NCI-H2107 treated with DMSO at 0.1 percent for 48 hours (cell line): Measurements from ENCODE around the gene SMCR8.
"Not testable (repeated sequence)": the region's sequence is repeated elsewhere in the genome, so short reads cannot be mapped to it uniquely, and the experiment has no call there.

Experiments used
- DNase-seq: peaks from one replicate; lab custom pipeline; 2025; ENCODE audit not compliant: unreplicated experiment; lab: John Stamatoyannopoulos, UW

Gene SMCR8

GRCh38 chr17:18315961-18316360 lies 868 bp downstream of the SMCR8 start:
- no peak for DNase-seq

GRCh38 chr17:18318117-18318516 lies 3.0 kb downstream of the SMCR8 start:
- no peak for DNase-seq

GRCh38 chr17:18318771-18319450 lies 3.8 kb downstream of the SMCR8 start:
- no peak for DNase-seq

- peak; percentile 6 for DNase-seq
Measured at GRCh38 chr17:18319604-18320256, 4.6 kb downstream of the SMCR8 start.

GRCh38 chr17:18320301-18320700 lies 5.2 kb downstream of the SMCR8 start:
- DNase-seq = no peak

- DNase-seq = no peak
Measured at GRCh38 chr17:18321309-18321708, 6.2 kb downstream of the SMCR8 start.

GRCh38 chr17:18322522-18322921 lies 7.4 kb downstream of the SMCR8 start:
- no peak for DNase-seq

GRCh38 chr17:18323007-18323406 lies 7.9 kb downstream of the SMCR8 start:
- DNase-seq = no peak

GRCh38 chr17:18323507-18324139 lies 8.5 kb downstream of the SMCR8 start:
- no peak for DNase-seq

GRCh38 chr17:18324140-18325050 lies 9.3 kb downstream of the SMCR8 start:
- no peak for DNase-seq

GRCh38 chr17:18326039-18326438 lies 10.9 kb downstream of the SMCR8 start:
- no peak for DNase-seq

GRCh38 chr17:18326572-18326971 lies 11.5 kb downstream of the SMCR8 start:
- DNase-seq = no peak

- DNase-seq = no peak
Measured at GRCh38 chr17:18327093-18327492, 12.0 kb downstream of the SMCR8 start.

- no peak for DNase-seq
Measured at GRCh38 chr17:18327556-18327955, 12.5 kb downstream of the SMCR8 start.

GRCh38 chr17:18328643-18329204 lies 13.6 kb downstream of the SMCR8 start:
- no peak for DNase-seq

GRCh38 chr17:18331879-18332278 lies 16.8 kb downstream of the SMCR8 start:
- DNase-seq = no peak

- DNase-seq = no peak
Measured at GRCh38 chr17:18332909-18333489, 17.9 kb downstream of the SMCR8 start.

- not testable (repeated sequence) for DNase-seq
Measured at GRCh38 chr17:18338158-18338557, 23.1 kb downstream of the SMCR8 start.

GRCh38 chr17:18339933-18340332 lies 24.8 kb downstream of the SMCR8 start:
- no peak for DNase-seq

GRCh38 chr17:18344021-18344420 lies 28.9 kb downstream of the SMCR8 start:
- no peak for DNase-seq

GRCh38 chr17:18353541-18353940 lies 38.4 kb downstream of the SMCR8 start:
- no peak for DNase-seq
